Measurements from ENCODE around the gene PPP2R5C.

The PPP2R5C gene

GRCh38 chr14:101906645-101907044, 145.1 kb downstream of the PPP2R5C start:
- H2AFZ ChIP-seq (ENCODE audit: insufficient read depth, low read length, poor library complexity) = no peak overlapping the region
- H3K23ac ChIP-seq (ENCODE audit: low read length) = no peak overlapping the region
- H4K8ac ChIP-seq (ENCODE audit: low read depth, low read length) = no peak overlapping the region
- no peaks in the 10 kb centered on the region for H3K79me1 ChIP-seq (ENCODE audit: low read length)
- H3K27me3 ChIP-seq (ENCODE audit: insufficient read depth, low read length) = no peaks in the 10 kb centered on the region
- H3K4me2 ChIP-seq (ENCODE audit: low read length) = no peak overlapping the region
- no peak overlapping the region for H2BK120ac ChIP-seq (ENCODE audit: insufficient read depth, low read length, poor library complexity)
- H3K9ac ChIP-seq (ENCODE audit: low read length) = no peak overlapping the region
- H3K27ac ChIP-seq (ENCODE audit: low read depth, low read length) = no peak overlapping the region
- no peaks in the 10 kb centered on the region for H3K4me1 ChIP-seq (ENCODE audit: control insufficient read depth in 1 of 2, insufficient read depth in 2 of 2, low read length in 2 of 2)
- H3K4me3 ChIP-seq (ENCODE audit: low read depth, low read length) = no peak overlapping the region
- H2AK5ac ChIP-seq (ENCODE audit: low read length) = no peak overlapping the region
- peaks cover 53 to 59% of the 10 kb centered on the region in 2 experiments for H3K36me3 ChIP-seq (ENCODE audit: control insufficient read depth in 1 of 2, insufficient read depth in 2 of 2, low read length in 2 of 2)
- no peak overlapping the region for H4K91ac ChIP-seq (ENCODE audit: low read depth, low read length)
- no peak overlapping the region for H2BK5ac ChIP-seq (ENCODE audit: low read depth, low read length, poor library complexity)
- H3K4ac ChIP-seq (ENCODE audit: low read depth, low read length) = no peak overlapping the region
- no peak overlapping the region for H3K14ac ChIP-seq (ENCODE audit: low read length)
- H4K12ac ChIP-seq (ENCODE audit: low read depth, low read length) = no peak overlapping the region
- no peak for DNase-seq
- H3K9me3 ChIP-seq (ENCODE audit: insufficient read depth, low read depth, low read length) = peaks cover 2% of the 10 kb centered on the region
- no peaks in the 10 kb centered on the region for H3K79me2 ChIP-seq (ENCODE audit: control insufficient read depth, insufficient read depth, low read length, poor library complexity)
- WGBS (ENCODE audit: extremely low coverage, insufficient coverage, insufficient read length) = no CpG with 5 or more reads among the region's 7 CpGs
- H2BK12ac ChIP-seq (ENCODE audit: low read length) = no peak overlapping the region
- no peak overlapping the region for H3K18ac ChIP-seq (ENCODE audit: low read length)

GRCh38 chr14:101907619-101908018, 146.1 kb downstream of the PPP2R5C start:
- Histone ChIP-seq H3K14ac (ENCODE audit: low read length) (no peak overlapping the region), H4K91ac (ENCODE audit: low read depth, low read length) (no peak overlapping the region), H4K12ac (ENCODE audit: low read depth, low read length) (no peak overlapping the region), H4K8ac (ENCODE audit: low read depth, low read length) (no peak overlapping the region), H3K4ac (ENCODE audit: low read depth, low read length) (no peak overlapping the region), H3K79me2 (ENCODE audit: control insufficient read depth, insufficient read depth, low read length, poor library complexity) (no peaks in the 10 kb centered on the region), H2BK5ac (ENCODE audit: low read depth, low read length, poor library complexity) (no peak overlapping the region), H3K79me1 (ENCODE audit: low read length) (no peaks in the 10 kb centered on the region), H2AK5ac (ENCODE audit: low read length) (no peak overlapping the region), H3K27me3 (ENCODE audit: insufficient read depth, low read length) (no peaks in the 10 kb centered on the region), H3K9ac (ENCODE audit: low read length) (no peak overlapping the region), H3K23ac (ENCODE audit: low read length) (no peak overlapping the region), H3K4me3 (ENCODE audit: low read depth, low read length) (no peak overlapping the region), H2BK12ac (ENCODE audit: low read length) (no peak overlapping the region), H3K18ac (ENCODE audit: low read length) (no peak overlapping the region), H3K9me3 (ENCODE audit: insufficient read depth, low read depth, low read length) (peaks cover 2% of the 10 kb centered on the region), H3K4me1 (ENCODE audit: control insufficient read depth in 1 of 2, insufficient read depth in 2 of 2, low read length in 2 of 2) (no peaks in the 10 kb centered on the region), H3K36me3 (ENCODE audit: control insufficient read depth in 1 of 2, insufficient read depth in 2 of 2, low read length in 2 of 2) (peaks cover 46 to 53% of the 10 kb centered on the region in 2 experiments), H2AFZ (ENCODE audit: insufficient read depth, low read length, poor library complexity) (no peak overlapping the region), H3K27ac (ENCODE audit: low read depth, low read length) (no peak overlapping the region), H2BK120ac (ENCODE audit: insufficient read depth, low read length, poor library complexity) (no peak overlapping the region), H3K4me2 (ENCODE audit: low read length) (no peak overlapping the region)
- DNase-seq = no peak
- WGBS (ENCODE audit: extremely low coverage, insufficient coverage, insufficient read length) = no CpG with 5 or more reads among the region's 16 CpGs

- Histone ChIP-seq H3K79me1 (ENCODE audit: low read length) (no peaks in the 10 kb centered on the region), H2AK5ac (ENCODE audit: low read length) (no peak overlapping the region), H3K4ac (ENCODE audit: low read depth, low read length) (no peak overlapping the region), H2BK120ac (ENCODE audit: insufficient read depth, low read length, poor library complexity) (no peak overlapping the region), H3K79me2 (ENCODE audit: control insufficient read depth, insufficient read depth, low read length, poor library complexity) (no peaks in the 10 kb centered on the region), H2BK12ac (ENCODE audit: low read length) (no peak overlapping the region), H3K4me3 (ENCODE audit: low read depth, low read length) (no peak overlapping the region), H3K23ac (ENCODE audit: low read length) (no peak overlapping the region), H3K27me3 (ENCODE audit: insufficient read depth, low read length) (no peaks in the 10 kb centered on the region), H4K91ac (ENCODE audit: low read depth, low read length) (no peak overlapping the region), H3K4me2 (ENCODE audit: low read length) (no peak overlapping the region), H2AFZ (ENCODE audit: insufficient read depth, low read length, poor library complexity) (no peak overlapping the region), H3K9me3 (ENCODE audit: insufficient read depth, low read depth, low read length) (no peaks in the 10 kb centered on the region), H3K18ac (ENCODE audit: low read length) (no peak overlapping the region), H3K9ac (ENCODE audit: low read length) (no peak overlapping the region), H3K14ac (ENCODE audit: low read length) (no peak overlapping the region), H3K27ac (ENCODE audit: low read depth, low read length) (no peak overlapping the region), H3K36me3 (ENCODE audit: control insufficient read depth in 1 of 2, insufficient read depth in 2 of 2, low read length in 2 of 2) (peaks cover 45 to 48% of the 10 kb centered on the region in 2 experiments), H2BK5ac (ENCODE audit: low read depth, low read length, poor library complexity) (no peak overlapping the region), H4K12ac (ENCODE audit: low read depth, low read length) (no peak overlapping the region), H4K8ac (ENCODE audit: low read depth, low read length) (no peak overlapping the region), H3K4me1 (ENCODE audit: control insufficient read depth in 1 of 2, insufficient read depth in 2 of 2, low read length in 2 of 2) (no peaks in the 10 kb centered on the region)
- WGBS (ENCODE audit: extremely low coverage, insufficient coverage, insufficient read length) = 100% methylated on average over 1 of the region's 8 CpGs
- no peak for DNase-seq
Observed at GRCh38 chr14:101908795-101909194, 147.3 kb downstream of the PPP2R5C start.

- no peak overlapping the region for H3K4me2 ChIP-seq (ENCODE audit: low read length)
- no peak overlapping the region for H2BK120ac ChIP-seq (ENCODE audit: insufficient read depth, low read length, poor library complexity)
- H3K27me3 ChIP-seq (ENCODE audit: insufficient read depth, low read length) = no peaks in the 10 kb centered on the region
- no peak overlapping the region for H3K27ac ChIP-seq (ENCODE audit: low read depth, low read length)
- DNase-seq = no peak
- H2AK5ac ChIP-seq (ENCODE audit: low read length) = no peak overlapping the region
- no peak overlapping the region for H2BK12ac ChIP-seq (ENCODE audit: low read length)
- no peak overlapping the region for H3K4ac ChIP-seq (ENCODE audit: low read depth, low read length)
- no peaks in the 10 kb centered on the region for H3K79me1 ChIP-seq (ENCODE audit: low read length)
- no peak overlapping the region for H3K23ac ChIP-seq (ENCODE audit: low read length)
- H4K12ac ChIP-seq (ENCODE audit: low read depth, low read length) = no peak overlapping the region
- H3K79me2 ChIP-seq (ENCODE audit: control insufficient read depth, insufficient read depth, low read length, poor library complexity) = no peaks in the 10 kb centered on the region
- no peaks in the 10 kb centered on the region for H3K9me3 ChIP-seq (ENCODE audit: insufficient read depth, low read depth, low read length)
- WGBS (ENCODE audit: extremely low coverage, insufficient coverage, insufficient read length) = no CpG with 5 or more reads among the region's 12 CpGs
- no peak overlapping the region for H3K9ac ChIP-seq (ENCODE audit: low read length)
- no peak overlapping the region for H3K14ac ChIP-seq (ENCODE audit: low read length)
- H4K8ac ChIP-seq (ENCODE audit: low read depth, low read length) = no peak overlapping the region
- H2BK5ac ChIP-seq (ENCODE audit: low read depth, low read length, poor library complexity) = no peak overlapping the region
- no peak overlapping the region for H3K4me3 ChIP-seq (ENCODE audit: low read depth, low read length)
- H4K91ac ChIP-seq (ENCODE audit: low read depth, low read length) = no peak overlapping the region
- no peaks in the 10 kb centered on the region for H3K4me1 ChIP-seq (ENCODE audit: control insufficient read depth in 1 of 2, insufficient read depth in 2 of 2, low read length in 2 of 2)
- peaks cover 43 to 49% of the 10 kb centered on the region in 2 experiments for H3K36me3 ChIP-seq (ENCODE audit: control insufficient read depth in 1 of 2, insufficient read depth in 2 of 2, low read length in 2 of 2)
- H2AFZ ChIP-seq (ENCODE audit: insufficient read depth, low read length, poor library complexity) = no peak overlapping the region
- no peak overlapping the region for H3K18ac ChIP-seq (ENCODE audit: low read length)
Observed at GRCh38 chr14:101909371-101910096, 148.0 kb downstream of the PPP2R5C start.
